C1 segment of cervical spinal cord (tissue), 14 donors: ENCODE measurements around the gene TUBE1.
A peak's percentile ranks its signal among the peaks of the same experiment; 100 is the strongest.
"Not testable (repeated sequence)": the region's sequence is repeated elsewhere in the genome, so short reads cannot be mapped to it uniquely, and the experiment has no call there.

Experiments
- DNase-seq, 14 donors: peaks; one replicate each; lab custom pipeline; 2025; lab: John Stamatoyannopoulos, UW

Gene TUBE1

DNA sequence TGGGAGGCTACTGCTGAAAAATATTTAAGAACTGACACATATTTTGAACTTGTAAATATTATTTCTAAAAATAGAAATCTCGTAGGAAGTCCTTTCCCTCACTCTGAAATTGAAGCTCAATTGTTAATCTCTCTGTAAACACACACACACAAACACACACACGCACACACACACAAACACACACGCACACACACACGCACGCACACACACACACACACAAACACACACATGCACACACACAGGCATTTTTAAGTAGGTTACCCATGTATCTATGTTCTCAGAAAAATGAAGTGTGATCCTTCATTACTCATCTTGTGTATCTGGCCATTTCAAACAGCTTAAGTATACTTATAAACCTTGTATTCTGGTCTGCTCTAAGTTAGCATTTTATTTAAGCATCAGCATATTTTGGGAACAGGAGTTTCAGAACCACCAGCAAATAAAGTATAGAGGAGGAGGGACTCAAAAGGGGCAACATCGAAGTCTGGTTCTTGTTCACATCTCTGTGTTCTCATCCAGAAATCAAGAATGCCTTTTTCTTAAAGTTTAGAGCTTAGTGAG lies 21.8 kb downstream of the TUBE1 start:
- no peak for DNase-seq

DNA sequence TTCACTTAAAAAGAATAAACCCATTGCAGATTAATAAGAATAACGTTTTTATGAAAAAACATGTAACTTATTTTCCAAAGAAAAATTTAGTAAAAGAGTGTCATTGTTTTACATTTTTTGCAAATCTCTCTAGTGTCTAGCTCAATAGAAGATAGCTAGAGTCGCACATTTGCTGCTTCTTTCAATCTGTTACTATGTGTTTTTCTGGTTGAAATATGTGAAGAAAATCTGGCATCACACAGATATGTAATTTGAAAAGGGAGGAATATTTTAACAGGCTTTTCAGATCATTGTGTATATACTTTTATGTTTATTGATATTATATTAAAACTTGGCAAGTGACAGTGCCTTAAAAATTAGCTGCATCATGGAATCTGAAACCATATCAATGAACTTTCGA lies 24.3 kb downstream of the TUBE1 start:
- no peak for DNase-seq

DNA sequence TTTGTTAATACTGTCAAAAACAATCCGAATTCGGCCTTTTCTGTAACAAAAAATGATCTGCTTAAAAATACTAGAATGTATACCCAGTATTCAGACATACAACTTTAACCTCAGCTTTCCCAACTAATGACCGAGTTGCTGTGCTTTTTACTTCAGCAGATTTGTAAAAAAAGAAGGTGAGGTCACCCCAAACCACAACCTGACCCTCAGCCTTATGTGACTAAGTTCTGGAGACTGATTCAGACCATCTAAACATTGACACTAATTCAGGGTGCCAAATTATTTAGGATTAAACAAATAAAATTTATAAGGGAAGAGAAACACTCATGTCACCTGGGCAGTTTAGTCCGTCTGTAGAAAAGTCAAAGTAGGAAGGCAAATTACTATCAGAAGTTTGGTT lies 25.7 kb downstream of the TUBE1 start:
- DNase-seq: no peak

DNA sequence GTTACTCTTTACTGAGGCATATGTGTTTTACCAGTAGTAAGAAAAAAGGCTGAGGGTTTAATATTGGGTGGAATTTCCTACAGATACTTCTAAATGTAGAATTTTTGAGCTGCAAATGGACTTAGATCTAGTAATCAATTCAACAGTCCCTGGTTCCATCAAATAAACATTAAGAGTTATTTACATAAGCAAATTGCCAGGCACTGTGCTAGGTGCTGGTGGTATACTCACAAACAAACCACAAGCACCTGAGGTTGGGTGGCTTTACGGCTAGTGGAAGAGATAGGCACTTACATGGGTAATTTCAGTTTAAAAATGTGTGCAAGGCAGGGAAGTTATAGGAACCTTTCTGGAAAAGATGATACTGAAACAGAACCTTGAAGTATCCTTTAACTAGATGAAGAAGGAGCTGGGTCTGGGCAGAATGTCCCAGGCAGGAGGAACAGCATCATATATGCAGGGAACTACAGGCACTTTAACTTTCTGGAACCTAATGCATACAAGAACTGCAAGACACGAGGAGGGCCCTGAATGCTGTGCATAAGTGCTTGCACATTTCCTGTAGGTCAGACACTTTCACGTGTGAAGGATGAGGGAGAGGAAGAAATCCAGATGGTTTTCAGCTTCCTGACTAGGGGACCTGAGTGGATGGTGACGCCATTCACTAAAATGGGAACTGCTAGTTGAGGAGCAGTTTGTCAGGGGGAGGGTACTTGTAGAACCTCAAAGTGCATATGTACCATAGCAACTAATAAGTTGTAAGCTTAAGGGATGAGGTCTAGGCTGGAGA lies 28.8 kb downstream of the TUBE1 start:
- DNase-seq: no peak

DNA sequence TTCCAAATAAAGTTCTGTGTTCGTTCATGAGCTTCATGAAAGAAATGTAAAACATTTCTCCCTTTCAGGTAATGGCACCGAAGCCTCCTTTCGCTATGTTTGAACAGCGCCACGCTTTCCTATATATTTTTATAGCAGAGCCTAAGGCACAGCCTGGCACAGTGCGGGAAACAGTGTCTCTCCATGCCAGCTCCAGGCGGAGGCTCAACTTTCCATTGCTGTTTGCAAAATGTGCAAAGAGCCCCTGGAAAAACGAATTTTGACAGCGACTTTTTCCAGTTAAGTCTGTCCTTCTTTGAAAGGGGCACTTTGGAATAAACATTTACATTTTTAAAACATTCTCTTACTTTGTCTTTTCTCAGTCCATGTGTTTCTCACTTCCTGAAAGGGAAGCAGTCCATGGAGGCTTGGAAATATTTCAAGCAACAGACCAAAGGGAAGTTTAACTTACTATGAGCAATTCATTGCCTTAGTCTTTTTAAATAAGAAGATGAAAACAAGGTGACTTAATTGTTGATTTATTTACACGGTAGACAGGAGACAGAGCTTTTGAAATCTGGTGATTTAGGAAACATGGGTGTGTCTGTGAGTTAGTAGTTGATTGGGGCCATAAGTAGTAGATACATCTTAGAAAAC lies 32.6 kb downstream of the TUBE1 start:
- DNase-seq: no peak

DNA sequence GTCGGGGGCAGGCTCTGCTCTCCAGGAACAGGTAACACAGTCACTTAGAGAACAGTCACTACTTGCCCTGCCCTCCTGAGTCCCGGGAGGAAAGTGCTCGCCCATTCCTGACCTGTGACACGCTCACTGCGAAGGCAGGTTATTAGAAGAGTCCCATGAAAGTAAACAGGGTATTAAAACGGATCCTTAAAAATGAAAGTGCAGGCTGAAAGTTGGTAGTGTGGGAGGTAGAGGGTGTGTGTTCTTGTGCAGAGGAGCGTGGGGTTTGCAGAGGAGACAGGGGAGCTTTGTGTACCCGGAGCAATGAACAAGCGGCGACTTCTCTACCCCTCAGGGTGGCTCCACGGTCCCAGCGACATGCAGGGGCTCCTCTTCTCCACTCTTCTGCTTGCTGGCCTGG lies 33.3 kb downstream of the TUBE1 start, which contains the start of gene CCN6:
Gene CCN6, plus strand, starts transcription at position 104 of the 400 bp plus-strand sequence. Its CDS starts 254 bp downstream, at position 358.
- no peak for DNase-seq

DNA sequence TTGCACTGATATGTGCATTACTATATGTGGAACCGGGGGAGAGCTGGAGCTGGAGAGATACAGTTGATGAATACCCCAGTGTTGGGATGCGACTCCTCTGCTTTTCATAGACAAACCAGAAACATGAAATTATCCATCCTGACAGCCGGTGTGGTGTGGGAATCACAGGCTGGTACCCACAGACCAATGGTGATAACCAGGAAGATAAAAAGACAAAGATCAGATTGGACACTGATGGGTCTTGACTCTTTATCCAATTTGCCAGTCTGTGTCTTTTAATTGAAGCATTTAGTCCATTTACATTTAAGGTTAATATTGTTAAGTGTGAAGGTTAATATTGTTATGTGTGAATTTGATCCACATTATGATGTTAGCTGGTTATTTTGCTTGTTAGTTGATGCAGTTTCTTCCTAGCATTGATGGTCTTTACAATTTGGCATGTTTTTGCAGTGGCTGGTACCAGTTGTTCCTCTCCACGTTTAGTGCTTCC lies 36.0 kb downstream of the TUBE1 start:
- DNase-seq: not testable (repeated sequence)

DNA sequence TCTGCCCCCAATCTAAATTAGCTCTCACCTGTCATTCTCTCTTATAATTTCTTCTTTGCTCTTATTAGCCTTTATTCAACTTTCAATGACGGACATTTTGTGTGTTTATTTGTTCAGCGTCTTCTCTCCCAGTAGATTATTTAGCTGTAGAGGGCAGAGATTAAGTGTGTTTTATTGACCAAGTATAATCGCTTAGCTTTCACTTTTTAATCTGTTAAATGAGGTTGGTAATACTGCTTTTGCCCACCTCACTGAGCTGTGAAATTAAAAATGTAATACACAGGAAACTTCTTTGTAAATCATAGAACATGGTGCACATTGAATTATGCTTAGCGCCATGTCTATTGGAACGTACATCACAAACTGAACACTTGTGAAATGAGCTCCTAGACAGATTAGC lies 36.9 kb downstream of the TUBE1 start:
- no peak for DNase-seq

DNA sequence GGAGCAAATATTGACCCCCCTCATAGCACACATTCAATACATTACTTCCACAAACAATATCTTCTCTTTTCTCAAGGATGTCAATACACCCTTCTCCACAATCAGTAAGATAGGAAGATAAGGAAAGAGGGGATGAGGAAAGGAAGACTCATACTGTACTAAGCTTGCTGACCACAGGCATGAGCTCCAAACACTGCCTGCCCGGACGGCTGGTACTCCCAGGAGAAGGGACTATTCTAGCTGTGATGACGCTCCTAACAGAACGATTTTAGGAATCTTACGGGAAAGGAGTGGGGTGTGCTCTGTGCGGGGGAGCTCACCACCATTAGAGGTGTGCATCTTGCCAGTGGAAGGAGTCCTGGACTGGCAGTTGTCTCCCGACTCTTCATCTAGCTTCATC lies 37.3 kb downstream of the TUBE1 start:
- DNase-seq: no peak

DNA sequence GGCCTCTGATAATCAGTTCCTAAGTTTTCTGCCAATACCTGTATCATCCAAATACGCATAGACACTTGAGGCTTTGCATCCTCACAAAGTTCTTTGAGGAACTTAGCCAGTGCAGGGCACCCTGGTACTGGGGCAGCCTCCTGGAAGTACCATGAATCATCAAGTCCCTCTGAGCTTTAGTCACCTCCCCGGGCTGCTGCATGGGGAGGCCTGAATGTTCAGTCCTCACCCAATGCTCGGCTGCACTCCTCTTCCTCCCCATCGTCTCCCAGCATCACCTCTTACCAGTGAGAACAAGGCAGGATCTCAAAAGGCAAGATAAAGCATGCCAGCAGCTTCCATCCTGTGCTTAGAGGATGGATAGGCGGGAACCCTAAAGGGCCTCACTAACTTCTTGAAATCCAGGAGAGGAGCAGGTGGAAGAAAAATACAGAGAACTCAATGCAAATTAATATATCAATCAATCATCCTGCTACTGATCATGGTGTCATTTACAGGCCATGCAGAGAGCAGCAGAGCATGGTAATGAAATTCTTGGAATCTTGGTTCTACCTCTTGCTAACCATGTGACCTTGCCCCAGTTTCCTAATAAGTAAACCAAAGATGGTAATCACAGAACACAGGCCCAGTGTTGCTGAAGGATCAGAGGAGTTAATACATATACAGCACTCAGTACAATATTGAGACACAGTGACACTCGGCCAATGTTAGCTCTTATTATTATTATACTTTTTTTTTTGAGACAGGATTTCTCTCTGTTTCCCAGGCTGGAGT lies 38.1 kb downstream of the TUBE1 start:
- no peak for DNase-seq

DNA sequence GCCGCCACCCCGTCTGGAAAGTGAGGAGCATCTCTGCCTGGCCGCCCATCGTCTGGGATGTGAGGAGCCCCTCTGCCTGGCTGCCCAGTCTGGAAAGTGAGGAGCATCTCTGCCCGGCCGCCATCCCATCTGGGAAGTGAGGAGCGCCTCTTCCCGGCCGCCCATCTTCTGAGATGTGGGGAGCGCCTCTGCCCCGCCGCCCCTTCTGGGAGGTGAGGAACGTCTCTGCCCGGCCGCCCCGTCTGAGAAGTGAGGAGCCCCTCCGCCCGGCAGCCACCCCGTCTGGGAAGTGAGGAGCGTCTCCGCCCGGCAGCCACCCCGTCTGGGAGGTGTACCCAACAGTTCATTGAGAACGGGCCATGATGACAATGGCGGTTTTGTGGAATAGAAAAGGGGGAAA lies 39.8 kb downstream of the TUBE1 start:
- not testable (repeated sequence) for DNase-seq

DNA sequence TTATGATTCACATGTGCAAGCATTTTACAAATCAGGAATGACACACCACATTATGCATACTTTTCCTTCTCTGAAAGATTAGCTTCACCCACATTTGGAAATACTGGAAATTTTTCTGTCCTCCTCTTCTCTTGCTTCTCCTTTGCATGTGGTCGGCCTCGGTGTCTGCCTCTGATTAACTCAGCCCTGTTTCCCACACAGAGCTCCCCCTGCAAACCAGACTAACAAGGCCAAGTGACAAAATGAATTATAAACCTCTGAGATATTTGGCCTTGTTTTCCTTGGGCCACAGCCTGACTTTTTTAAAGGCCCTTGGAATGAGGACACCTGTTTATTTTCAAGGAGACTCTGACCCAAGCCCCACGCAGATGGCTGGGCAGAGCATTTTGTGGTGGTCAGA lies 42.4 kb downstream of the TUBE1 start:
- DNase-seq: peak in 2 of 14 donors; percentile 3 to 25

DNA sequence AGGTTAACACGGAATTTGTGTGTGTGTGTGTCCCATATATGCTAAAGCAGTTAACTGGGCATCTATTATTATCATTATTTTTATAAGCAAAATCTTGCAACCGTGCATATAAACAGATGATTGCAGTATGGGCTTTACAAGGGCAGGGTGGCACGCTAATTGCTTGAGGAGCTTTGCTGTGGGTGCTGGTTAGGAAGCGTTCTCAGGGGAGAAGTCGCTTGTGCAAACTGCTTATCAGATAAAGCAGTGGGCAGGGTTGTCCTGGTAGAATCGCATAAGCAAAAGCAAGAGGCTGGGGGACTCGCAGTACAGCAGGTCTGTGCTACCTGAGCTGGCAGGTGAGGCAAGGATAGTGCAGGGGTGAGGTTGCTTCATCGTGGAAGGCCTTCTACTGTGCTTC lies 43.1 kb downstream of the TUBE1 start:
- no peak for DNase-seq

DNA sequence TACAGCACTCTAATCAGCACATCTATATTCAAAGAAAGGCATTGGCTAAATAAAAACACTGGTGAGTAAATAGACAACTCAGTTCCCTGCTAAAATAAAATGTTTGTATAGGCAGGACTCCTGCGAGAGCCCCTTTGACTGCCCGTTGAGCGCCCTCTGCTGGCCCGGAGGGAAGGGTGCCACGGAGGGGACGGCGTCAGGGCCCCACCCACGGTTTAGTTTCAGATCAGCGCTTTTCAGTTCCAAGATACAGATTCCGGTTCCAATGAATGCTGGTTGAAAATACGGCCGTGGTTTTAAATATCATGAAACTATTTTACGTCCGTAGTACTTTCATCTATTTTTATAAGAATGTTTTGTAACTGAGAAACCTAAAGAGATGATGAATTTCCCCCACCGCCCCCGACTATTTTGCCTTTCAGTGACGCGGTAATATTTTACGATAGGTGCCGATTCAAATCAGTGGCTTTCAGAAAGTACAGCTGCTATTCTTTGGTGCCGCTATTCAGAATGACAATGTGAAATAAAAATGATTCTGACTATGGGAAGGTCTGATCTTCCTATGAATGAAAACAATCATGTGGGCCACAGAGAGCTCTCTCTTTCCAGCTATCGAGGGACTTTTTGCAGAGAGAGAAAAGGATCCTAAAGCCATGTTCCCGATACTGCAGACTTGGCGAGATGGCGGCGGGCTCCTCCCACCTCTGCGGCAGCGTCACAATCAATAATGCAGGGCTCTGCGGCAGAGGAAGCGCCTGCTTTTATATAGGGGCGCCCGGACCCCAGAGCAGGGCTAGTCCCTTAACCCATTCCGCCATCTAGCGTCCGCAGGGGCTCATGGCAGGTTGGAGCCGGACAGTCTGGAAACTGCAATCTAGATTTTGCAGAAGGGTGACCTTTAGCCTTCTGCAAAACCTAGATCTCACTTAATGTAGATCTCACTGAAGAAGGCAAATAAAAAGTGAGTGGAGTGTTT lies 44.0 kb downstream of the TUBE1 start:
- peak; percentile 6 to 86 (median 76) for DNase-seq

DNA sequence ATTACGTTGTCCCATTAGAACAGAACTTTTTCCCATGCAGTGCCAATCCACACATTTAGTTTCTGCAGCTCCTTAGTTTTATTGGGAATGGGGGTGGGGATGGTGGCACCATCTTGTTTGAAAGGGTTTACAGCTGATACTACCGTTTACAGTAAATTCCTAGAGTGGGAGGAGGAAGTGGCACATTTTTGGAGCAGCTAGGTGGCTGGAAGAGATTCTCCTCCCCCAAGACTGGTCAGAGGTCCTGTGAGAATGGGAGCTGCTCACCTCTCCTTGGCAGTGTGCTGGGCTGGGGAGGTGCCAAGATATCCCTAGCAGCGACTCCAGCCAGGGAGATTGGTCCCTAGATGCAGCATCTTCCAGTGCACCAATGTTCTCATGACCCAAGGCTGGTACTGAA lies 45.7 kb downstream of the TUBE1 start:
- DNase-seq: no peak

DNA sequence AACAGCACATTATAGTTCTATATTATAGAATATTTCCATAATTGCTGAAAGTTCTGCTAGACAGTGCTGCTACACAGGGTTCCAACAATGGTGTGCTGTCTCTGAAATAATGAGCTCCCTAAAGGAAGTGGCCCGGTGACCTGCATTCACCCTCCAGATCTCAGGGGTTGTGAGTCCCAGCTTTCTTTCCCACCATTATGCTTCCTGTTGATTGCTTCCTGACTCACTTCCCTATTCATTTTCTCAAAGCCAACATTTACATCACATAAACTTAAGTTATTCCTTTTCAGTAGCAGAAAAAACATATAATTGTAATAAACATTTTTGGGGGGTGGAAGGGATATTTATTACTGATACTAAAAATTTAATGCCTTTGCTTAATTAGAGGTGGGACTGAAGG lies 46.3 kb downstream of the TUBE1 start:
- no peak for DNase-seq

DNA sequence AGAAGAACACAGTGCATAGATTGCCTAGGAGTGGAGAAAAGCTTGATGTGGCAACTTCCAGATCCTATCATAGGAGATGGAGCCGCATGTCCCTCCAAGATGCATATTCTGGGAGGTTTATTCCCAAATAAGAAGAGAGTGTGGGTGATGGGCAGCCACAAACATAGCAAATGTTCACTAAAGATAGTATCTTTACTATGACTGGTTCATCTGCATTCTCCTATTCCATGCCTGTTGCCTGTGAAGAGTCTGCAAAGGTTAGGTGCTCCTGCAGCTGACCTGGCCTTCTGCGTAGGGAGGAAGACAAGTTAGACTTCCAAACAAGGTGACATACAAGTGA lies 47.9 kb downstream of the TUBE1 start:
- DNase-seq: no peak

DNA sequence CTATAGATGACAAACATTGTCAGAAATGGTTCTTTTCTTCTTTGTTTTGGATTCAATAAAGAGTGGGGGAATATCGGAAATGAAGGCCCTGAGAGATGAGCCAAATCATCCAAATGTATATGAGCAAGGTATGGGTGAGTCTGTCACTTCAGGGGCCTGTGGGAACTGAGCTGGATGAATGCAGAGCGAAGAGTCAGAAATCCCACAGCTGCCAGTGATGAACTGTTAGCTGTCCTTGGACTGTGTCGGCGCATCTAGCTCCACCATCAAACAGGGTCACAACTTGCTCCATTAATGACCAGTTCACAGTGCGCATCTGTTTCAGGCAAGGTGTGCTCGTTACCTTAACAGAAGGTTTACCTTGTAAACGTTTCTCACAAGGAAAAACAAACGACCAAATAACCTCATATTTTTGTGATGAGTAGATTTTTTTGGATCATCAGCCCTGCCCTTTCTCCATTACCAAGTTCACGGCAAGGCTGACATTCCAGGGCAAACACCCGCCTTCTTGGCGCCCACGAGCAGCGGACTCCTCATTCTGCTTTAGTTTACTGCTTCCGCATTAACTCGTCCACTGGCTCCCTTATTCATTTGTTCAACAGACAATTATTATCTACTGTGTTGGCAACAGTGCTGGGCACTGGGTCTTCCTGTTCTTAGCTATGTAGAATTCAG lies 48.4 kb downstream of the TUBE1 start:
- DNase-seq: no peak

DNA sequence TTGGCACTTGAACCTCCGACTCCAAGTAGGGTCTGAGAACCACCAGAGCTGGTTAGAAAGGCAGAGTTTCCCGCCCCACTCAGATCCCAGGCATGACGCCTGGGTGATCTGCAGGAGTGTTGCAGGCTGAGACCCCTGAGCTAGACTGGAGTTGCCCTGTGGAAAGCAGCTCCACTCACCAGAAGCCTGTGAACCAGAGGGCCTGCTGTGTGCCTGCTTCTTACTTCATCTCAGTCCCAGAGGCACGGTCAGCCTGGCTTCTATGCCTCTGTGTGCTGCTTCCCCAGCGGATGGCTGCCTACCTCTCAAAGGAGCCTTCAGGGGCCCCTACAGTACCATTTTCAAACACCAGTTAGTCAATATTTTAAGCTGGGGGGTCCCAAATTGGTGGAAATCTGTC lies 49.0 kb downstream of the TUBE1 start:
- peak in 2 of 14 donors; percentile 38 to 45 for DNase-seq

DNA sequence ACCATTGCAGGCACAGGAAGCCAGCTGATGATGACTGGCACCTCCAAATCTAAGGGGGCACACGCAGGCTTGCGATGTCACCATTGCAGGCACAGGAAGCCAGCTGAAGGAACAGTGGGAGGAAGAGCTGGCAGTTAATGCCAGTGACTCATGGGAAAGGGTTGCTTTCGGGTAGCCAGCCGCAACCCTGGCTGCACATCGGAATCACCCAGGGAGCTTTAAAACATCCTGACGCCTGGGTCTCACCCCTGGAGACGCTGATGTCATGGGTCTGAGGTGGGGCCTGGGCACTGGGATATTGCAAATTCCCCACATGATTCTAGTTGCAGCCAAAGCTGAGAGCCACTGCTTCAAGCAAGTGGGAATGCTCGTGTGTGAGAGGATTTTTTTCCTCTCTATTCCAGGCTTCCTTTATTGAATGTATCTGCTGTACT lies 49.5 kb downstream of the TUBE1 start:
- peak in 10 of 14 donors; percentile 14 to 80 (median 52) for DNase-seq
